Right lobe of liver (tissue), 4 donors: ENCODE measurements around the gene ASCC1.

Experiments used
- POLR2A ChIP-seq: fragments of 450-650 bp; IDR thresholded peaks from one replicate; pipeline ENCODE4 v1.6.1; 2017; ENCODE audit warnings: antibody characterized with exemption, mild to moderate bottlenecking
- TF ChIP-seq, protein P1 (sequence below), 4 donors: fragments of 200-600 bp in 3 of 4; fragments of 450-650 bp in 1 of 4; IDR thresholded peaks; one replicate each; pipeline versions ENCODE4 v1.5.1 to v1.8.0; 2016 to 2022; ENCODE audit warnings: antibody characterized with exemption in 4 of 4, mild to moderate bottlenecking in 2 of 4
- donor health status: DM: no; HTN: no; CAD: no.
- donor health status: DM: no; HTN: no; CAD: no.
- donor health status: DM: no; HTN: yes; CAD: no.

DNA sequence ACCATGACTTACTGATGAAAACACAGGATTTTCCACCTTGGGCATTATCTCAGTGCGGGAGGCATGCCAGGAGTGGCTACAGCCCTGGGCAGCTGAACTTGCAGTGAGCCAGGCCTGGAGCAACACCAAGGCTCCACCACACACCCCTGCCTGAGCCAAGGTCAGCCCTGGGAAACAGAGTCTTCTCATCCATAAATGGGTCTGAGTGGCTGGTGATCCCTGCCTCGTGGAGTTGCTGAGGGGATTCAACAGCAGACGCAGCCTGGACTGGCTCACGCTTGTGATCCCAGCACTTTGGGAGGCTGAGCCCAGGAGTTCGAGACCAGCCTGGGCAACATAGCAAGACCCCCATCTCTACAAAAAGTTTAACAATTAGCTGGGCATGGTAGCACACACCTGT is 160.0 kb downstream of the ASCC1 start:
- TF ChIP-seq POLR2A: no peak
- TF ChIP-seq, protein P1, sequence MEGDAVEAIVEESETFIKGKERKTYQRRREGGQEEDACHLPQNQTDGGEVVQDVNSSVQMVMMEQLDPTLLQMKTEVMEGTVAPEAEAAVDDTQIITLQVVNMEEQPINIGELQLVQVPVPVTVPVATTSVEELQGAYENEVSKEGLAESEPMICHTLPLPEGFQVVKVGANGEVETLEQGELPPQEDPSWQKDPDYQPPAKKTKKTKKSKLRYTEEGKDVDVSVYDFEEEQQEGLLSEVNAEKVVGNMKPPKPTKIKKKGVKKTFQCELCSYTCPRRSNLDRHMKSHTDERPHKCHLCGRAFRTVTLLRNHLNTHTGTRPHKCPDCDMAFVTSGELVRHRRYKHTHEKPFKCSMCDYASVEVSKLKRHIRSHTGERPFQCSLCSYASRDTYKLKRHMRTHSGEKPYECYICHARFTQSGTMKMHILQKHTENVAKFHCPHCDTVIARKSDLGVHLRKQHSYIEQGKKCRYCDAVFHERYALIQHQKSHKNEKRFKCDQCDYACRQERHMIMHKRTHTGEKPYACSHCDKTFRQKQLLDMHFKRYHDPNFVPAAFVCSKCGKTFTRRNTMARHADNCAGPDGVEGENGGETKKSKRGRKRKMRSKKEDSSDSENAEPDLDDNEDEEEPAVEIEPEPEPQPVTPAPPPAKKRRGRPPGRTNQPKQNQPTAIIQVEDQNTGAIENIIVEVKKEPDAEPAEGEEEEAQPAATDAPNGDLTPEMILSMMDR (IDR thresholded peaks at IDR 0.05): no peak
